NCI-H510A treated with DMSO at 0.1 percent for 48 hours (cell line): ENCODE results near the gene ZCCHC24.
"Not testable (repeated sequence)": the region's sequence is repeated elsewhere in the genome, so short reads cannot be mapped to it uniquely, and the experiment has no call there.

ENCODE experiments used
- DNase-seq: peaks from one replicate; lab custom pipeline; 2025; lab: John Stamatoyannopoulos, UW

The ZCCHC24 gene

DNA sequence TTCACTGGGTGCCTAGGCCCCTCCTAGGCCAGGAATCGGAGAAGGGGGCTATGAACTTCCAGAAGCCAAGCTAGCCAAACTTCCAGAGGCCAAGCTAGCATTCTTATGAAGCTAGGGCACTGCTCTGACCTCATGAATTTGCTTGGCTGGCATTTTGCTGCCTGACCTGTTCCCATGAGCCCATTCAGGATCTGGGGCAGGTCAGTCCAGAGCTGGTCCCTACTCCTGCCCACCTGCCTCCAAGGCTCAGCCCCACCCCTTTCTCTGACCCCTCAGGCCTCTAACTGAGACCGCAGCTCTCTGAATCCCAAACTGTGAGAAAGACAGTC lies 99.4 kb downstream of the ZCCHC24 start:
- DNase-seq: no peak

DNA sequence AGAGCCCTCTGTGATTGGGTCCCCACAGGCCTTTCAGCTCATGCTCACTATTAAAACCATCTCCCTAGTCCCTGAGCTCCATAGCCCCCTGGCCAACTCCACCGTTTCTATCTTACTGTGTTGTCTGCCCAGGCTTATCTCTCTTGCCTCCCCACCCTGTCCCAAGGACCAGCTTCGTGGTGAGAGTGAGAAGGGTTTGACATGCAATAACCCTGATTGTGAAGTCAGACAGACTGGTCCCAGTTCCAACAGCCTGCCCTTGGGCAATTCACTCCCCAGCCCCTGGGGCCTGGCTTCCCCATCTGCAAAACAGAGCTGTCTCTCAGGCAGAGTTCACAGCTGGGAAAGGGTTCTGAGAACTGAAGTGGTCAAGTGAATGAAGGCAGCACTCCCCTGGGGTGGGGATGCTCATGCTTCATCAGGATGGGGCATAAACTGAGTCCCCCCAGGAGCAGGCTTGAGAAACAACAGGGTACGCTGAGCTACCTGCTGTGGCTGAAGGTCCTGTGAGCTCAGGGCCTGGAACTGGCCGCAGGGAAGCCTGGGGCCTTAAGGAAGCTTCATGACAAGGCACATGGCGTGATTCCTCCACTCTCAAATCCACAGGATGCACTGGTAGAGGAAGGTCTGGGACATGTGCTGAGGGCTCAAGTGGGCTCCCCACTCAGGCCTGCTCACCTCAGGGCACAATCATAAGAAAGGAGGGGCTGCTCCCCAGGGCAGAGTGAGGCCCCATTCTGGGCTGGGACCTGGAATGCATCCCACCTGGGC lies 100.0 kb downstream of the ZCCHC24 start:
- DNase-seq: no peak

DNA sequence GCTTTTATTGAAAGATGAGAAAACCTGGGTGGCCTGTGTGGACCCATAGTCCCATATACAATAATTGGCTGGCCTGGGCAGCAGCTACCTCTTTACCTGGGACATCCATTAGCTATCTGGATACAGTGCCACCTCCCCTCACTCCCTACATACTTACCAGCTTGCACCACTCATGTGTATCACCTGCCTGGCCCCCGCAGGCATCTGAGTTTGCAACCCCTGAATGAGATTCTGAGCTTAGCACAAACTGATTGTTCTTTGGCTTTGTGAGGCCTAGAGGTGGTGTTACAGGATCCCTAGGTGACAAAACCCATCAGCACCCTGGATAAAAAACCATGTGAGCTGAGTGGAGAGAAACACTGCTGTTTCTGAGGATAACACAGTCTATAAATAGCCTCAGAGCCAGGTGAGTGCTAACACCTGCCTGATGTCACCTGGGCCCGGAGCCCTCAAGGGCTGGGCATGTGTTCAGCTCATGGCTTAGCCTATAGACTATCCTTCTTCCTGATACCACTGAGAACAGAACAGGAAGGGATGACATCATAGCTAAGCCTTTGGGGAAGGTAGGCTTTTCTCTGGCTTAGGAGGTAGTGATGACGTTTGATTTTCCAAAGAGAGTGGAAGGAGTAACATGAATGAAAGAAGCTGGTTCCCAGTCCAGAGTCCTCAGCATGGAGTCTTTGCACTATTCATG lies 100.8 kb downstream of the ZCCHC24 start:
- peak; percentile 97 for DNase-seq

DNA sequence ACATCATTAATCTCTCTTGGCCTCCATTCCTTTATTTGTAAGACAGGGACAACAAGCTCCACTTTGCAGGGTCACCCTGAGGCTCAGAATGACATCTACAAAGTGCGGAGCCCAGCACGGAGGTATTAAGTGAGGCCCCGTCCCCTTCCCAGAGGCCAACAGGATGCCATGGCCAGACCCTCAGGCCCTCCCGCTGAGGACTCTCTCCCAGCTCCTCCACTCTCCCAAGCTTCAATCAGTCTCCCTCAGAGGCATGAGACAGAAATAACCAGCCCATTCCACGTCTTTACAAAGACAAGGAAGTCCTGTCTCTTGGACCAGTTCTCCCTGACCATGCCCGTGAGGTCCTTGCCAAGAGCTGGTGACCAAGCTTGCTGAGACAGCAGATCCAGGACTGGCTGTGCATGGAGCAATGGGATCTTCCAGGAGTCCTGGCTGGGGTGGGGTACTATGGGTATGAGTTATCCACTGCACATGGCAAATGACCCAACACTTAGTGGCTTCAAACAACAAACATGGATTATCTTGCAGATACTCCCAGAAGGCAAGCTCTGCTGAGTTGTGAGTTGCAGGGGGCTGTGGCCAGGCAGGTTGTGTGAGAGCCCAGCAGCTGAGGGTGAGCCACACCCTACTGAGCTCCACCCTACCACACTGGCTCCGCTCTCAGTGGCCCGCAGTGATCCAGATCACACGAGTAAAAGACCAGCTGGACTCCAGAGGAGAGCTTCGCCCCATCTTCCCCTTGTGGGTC lies 102.4 kb downstream of the ZCCHC24 start:
- DNase-seq: peak; percentile 11

DNA sequence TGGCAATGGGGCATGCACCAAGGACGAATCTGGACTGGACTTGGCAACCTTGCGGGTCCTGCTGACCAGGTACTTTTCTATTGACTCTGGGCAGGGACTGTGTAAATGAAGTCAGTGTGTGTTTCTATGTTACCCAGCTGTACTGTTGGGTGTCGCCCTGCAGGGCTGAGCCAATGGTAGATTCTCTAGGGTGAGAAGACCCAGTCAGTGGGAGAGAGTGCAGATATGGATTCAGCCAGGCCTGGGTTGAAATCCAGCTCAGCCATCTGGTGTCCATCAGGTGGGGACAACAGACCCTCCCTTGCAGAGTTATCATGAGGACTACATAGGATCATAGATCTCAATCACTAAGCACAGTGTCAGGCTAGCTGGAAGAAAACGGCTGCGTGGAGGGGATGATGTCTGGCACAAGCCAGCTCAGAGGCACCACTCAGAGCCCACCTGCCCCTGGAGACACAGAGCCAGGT lies 103.1 kb downstream of the ZCCHC24 start:
- peak; percentile 15 for DNase-seq

DNA sequence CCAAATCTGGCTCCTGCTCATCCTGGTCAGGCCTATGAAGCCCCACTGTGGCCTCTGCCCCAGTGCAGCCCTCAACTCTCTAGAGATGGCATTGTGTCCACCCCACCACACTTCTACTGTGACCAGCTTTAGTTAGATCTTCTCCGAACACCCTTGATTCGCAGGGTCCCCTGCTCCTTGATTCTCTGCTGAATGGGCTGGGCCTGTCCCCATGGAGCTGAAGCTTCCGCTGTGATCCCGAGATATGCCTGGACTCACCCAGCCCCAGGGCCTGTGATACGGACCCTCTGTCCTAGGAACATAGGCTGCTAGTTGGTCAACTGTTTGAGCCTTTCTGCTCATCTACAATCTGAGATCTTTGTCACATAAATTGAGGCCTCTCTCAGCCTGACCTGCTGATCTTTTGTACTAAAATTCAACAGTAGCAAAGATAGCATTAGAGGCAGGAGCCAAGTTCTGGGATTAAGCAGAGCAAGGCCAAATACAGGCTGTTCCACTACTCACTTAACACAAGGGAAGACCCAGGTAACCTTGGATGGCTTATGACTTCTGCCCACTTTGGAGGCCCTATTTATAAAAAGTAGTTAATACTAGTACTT lies 104.7 kb downstream of the ZCCHC24 start:
- DNase-seq: no peak

DNA sequence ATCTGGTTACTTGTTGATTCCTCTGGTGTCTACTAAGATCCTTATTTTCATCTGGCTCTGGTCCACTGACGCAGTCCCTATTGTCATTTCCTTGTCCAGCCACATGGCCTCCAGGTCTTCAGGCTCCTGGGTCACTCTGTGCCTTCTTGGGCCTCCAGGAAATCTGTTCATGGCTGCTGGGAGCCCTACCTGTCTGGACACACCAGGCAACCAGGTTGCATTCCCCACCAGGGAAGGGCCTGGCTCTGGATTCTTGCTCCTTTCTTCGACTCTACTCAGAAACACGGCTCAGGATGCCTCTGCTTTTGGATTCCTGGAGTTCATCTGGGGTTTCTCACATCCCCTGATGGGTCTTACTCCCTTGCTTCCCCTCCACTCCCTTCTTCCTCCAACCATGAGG lies 106.2 kb downstream of the ZCCHC24 start:
- DNase-seq: no peak

DNA sequence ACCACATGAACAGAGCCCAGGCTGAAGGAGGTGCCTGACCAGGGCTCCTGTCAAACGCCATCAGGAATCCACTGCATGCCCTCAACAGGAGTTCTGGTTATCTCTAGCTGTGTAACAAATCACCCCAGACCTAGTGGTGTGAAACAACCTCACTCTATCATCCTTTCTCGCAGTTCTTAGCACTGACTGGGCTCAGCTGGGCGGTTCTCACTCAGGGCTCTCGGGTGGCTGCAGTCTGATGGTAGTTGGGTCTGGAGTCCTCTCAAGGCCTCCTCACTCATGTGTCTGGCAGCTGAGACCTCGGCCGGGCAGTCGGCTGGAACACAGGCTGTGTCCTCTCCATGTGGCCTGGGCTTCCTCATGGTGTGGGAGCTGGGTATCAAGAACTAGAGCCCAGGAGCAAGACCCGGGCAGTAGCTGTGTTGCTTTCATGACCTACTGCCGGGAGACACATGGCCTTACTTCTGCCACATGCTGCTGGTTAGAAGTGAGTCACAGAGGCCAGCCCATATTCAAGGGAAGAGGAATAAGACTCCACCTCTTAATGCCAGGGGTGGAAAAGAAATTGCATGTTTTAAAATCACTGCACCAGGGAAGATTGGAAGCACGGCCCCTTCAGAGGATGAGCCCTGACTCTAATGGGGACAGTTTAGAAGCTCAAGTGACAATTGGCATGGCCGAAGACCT lies 107.5 kb downstream of the ZCCHC24 start:
- DNase-seq: not testable (repeated sequence)

DNA sequence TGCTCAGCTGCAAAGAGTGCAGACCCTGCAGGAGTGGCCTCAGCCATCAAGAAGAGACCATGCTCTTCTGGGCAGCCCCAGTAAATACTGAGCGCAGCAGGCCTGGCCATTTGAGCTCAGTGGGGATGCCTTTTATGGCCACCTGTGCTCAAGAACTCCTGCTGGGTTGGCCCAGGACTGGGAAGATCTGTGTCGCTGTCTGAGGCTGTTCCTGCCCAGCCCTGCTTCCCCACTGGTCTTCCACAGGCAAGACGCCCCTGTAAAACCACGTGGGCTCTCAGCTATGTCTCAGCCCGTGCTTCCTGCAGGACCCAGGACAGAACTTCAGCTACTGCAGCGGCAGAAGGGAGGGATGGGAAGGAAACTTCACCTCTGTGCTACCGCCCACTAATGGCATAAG lies 108.7 kb downstream of the ZCCHC24 start:
- no peak for DNase-seq

DNA sequence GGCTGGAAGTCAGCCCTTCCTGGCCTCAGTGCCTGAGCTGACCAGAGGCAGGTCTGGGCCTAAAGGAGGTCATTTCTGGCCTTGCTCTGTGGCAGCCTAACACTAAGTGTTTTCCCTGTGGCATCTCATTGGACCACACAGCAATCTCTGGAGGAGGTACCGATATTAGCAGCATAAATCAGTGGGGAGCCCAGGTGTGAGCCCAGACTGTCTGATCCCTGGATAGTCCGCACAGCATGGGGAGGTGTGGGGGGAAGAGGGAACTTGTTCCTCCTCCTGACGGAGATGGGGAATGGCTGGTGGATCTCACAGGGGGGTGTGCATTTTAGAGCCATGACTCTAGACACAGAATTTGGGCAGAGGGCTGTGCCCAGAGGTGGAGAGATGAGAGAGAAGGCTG lies 109.1 kb downstream of the ZCCHC24 start:
- DNase-seq: no peak

DNA sequence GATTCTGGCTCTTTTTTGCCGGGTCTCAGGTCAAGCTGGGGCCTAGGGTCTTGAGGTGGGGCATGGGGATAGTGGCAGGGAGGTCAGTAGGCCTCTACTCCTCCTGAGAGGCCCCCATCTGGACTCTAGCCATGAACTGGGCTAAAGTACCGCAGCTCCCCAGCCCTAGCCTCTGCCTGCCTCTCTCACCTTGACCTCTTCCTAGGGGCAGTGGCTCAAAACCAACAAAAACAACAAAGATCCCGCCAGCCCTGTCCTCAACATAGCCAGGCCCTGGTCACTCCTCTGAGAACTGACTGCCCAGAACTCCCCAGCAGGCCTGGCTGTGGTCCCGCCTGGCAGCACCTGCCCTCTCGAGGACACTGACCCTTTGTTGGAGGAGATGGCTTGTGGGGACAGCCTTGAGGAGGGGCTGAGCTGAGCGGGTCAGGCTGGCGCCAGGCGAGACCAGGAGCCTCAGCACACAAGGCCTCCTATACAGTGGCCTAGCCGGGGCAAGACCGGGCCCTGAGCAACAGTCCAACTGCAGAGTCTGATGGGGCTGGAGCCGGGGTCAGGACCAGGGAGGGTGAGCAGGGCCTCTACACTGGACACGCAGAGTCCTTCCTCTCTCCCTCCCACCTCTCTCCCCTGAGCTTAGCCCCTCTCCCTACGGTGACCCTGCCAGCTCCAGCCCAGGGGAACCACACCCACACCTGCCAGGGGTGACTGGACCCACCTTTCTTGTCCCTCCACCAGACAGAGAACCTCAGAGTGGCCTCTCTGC lies 109.8 kb downstream of the ZCCHC24 start:
- no peak for DNase-seq

DNA sequence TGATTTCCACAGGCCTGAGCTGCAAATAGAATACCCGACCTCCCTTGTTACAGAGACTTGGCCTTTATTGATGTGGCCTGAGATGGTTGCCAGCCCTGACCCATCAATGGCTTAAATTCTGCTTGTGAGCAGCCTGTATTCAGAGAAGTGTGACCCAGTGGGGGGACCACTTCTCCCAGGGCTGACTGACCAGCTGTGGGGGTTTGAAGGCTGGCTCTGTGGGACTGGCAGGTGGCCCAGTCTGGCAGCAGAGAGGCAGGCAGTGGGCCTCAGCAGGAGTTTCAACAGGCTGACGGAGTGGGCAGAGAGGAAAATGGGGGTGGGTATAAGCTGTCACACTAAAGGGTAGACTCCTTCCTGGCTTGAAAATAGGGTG lies 110.3 kb downstream of the ZCCHC24 start:
- DNase-seq: no peak

DNA sequence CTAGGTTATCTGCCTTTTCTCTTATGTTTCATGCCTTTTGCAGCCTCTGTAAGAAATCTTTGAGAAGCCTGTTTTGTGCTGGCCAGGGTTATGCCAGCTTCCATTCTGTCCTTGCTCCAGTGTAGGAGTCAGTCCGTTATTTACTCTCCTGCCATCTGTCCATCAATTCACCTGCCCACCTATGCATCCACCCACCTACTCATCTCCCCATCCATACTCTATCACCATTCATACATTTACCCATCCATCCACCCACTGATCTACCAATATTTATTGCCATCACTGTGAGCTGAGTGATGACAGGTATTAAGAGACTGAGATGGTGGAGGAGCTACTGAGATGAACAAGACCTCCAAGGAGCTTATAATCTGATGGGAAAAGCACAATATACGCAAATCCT lies 110.9 kb downstream of the ZCCHC24 start:
- DNase-seq: no peak

DNA sequence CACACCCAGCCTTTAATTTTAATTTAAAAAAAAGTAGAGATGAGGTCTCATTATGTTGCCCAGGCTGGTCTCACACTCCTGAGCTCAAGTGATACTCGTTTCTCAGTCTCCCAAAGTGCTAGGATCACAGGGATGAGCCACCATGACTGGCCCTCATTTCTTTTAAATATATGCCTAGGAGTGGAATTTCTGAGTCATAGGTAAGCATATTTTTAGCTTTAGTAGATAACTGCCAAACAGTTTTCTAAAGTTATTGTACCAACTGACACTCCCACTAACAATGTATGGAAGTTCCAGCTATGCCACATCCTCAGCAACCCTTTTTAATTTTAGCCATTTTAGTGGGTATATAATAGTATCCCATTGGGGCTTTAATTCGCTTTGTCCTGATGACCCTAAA lies 111.9 kb downstream of the ZCCHC24 start:
- no peak for DNase-seq

DNA sequence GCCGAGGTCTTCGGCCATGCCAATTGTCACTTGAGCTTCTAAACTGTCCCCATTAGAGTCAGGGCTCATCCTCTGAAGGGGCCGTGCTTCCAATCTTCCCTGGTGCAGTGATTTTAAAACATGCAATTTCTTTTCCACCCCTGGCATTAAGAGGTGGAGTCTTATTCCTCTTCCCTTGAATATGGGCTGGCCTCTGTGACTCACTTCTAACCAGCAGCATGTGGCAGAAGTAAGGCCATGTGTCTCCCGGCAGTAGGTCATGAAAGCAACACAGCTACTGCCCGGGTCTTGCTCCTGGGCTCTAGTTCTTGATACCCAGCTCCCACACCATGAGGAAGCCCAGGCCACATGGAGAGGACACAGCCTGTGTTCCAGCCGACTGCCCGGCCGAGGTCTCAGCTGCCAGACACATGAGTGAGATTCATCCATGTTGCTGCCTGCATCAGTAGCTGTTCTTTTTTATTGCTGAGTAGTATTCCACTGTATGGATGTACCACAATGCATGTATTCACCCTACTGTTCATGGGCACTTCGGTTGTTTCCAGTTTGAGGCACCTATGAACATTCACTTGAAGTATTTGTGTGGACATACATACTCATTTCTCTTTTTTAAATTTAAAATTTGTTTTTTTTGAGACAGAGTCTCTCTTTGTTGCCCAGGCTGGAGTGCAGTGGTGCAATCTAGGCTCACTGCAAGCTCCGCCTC lies 112.7 kb downstream of the ZCCHC24 start:
- not testable (repeated sequence) for DNase-seq
